Measurements from ENCODE around the gene ASAP2.

GRCh38 chr2:9410108-9410507 lies 203.5 kb downstream of the ASAP2 start:
- TF ChIP-seq CTCF (IDR thresholded peaks at IDR 0.05; ENCODE audit: low read length), result no peak
- no peak for TF ChIP-seq EZH2 (optimal IDR thresholded peaks at IDR 0.05; ENCODE audit: low read depth, low read length)
- no peak for TF ChIP-seq EZH2phosphoT487 (IDR thresholded peaks at IDR 0.05; ENCODE audit: low read length)
